ENCODE results near the gene TMEM247. TPM values are rescaled to one million over a fixed set of nuclear protein-coding genes. Genes with fewer than 3 reads are reported as not detected.

Gene TMEM247
- not detected in 2 replicates for total RNA-seq (2013; cell fraction: nucleolus; rRNA removed)
- not detected in 2 replicates for total RNA-seq (2014; rRNA removed)
- not detected in 2 replicates for total RNA-seq (2014; rRNA removed; fragmentation: Illumina TruSeq; extraction: Trizol)
- not detected in 2 replicates for total RNA-seq (2021)
- not detected for polyA plus RNA-seq (2011; ENCODE audit: low read depth)
- polyA plus RNA-seq (2011; rRNA removed): not detected in 2 replicates
- not detected in 2 replicates for polyA plus RNA-seq (2011; cell fraction: cytosol; rRNA removed)
- polyA plus RNA-seq (2011; cell fraction: nucleus; rRNA removed): not detected in 2 replicates
- polyA plus RNA-seq (2012): not detected in 2 replicates
- not detected in 2 replicates for polyA plus RNA-seq (2014; fragmentation: Illumina TruSeq; extraction: Trizol)
- polyA plus RNA-seq (2014; fragmentation: Nextera tagmentation; extraction: Ambion mirVana): not detected
- polyA plus RNA-seq (2014; rRNA removed): not detected in 2 replicates
- polyA plus RNA-seq (2016; fragmentation: Nextera tagmentation; extraction: Ambion mirVana): not detected
- not detected in 2 replicates for polyA minus RNA-seq (2011; rRNA and poly(A)+ RNA removed)
- polyA minus RNA-seq (2011; cell fraction: cytosol; rRNA and poly(A)+ RNA removed): not detected in 2 replicates
- polyA minus RNA-seq (2011; cell fraction: nucleus; rRNA and poly(A)+ RNA removed): not detected in 2 replicates
- Bru-seq, nascent RNA: not detected
- not detected for BruChase-seq, experiment 1, labeled RNA remaining after a 6-hour chase
- BruChase-seq, experiment 2, labeled RNA remaining after a 2-hour chase: not detected
- long read RNA-seq, experiment 1: 0 reads
- long read RNA-seq, experiment 2: 0 reads

DNA sequence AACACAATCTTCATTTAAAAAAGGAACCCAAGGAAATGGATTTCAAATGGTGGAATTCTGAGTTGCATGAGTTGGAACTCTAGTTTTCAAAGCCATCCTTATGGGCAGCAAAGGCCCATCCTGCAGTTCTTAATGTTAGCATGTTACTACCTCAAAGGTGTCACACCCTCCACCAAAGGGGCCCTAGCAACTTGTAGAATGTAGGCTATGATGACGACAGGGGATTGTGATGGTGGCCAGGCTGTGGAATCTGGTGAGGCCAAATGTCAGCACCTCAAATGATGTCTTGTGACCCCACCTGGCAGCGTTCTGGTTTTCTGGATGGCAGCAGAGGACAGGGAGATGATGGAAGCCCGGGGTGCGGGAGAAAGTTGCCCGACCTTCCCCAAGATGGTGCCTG is at the start of gene TMEM247:
Gene TMEM247 (plus strand): TSS at position 301 of the 400 bp plus-strand sequence.
- Histone ChIP-seq H3K27ac (ENCODE audit: control insufficient read depth, insufficient read depth) (no peak within 1 kb of the TSS), H3K27me3 (replicated peaks in 1 of 2; ENCODE audit: control insufficient read depth in 2 of 2, insufficient read depth in 2 of 2, low read length in 1 of 2) (no peaks in the 10 kb centered on the region), H3K36me3 (ENCODE audit: control insufficient read depth in 2 of 2, insufficient read depth in 2 of 2, low read length in 1 of 2) (no peaks in the 10 kb centered on the region), H3K9ac (ENCODE audit: control insufficient read depth, insufficient read depth, low read length) (no peak within 1 kb of the TSS), H3K9me3 (replicated peaks; ENCODE audit: control insufficient read depth, insufficient read depth, low read length) (no peaks in the 10 kb centered on the region; the same call in 2 of the 3 replicates), H3K79me2 (ENCODE audit: control insufficient read depth, insufficient read depth, low read length) (no peaks in the 10 kb centered on the region), H3K4me2 (ENCODE audit: control insufficient read depth, insufficient read depth) (no peak within 1 kb of the TSS), H3K4me1 (ENCODE audit: control insufficient read depth, insufficient read depth, low read length) (peaks cover 15% of the 10 kb centered on the region), H3K4me3 (no peak within 1 kb of the TSS), H4K20me1 (ENCODE audit: control insufficient read depth, insufficient read depth) (no peaks in the 10 kb centered on the region), H2AFZ (ENCODE audit: control insufficient read depth, low read depth, low read length) (no peak within 1 kb of the TSS)
- TF ChIP-seq RAD21 (IDR thresholded peaks at IDR 0.05; ENCODE audit: insufficient read depth, low read depth, low read length): no peak
- no peak for TF ChIP-seq TCF7 (IDR thresholded peaks at IDR 0.05; ENCODE audit: borderline replicate concordance)
- TF ChIP-seq ZNF622 (IDR thresholded peaks at IDR 0.05): no peak
- no peak for TF ChIP-seq CHD1 (IDR thresholded peaks at IDR 0.05; ENCODE audit: low read depth, low read length)
- no peak for TF ChIP-seq ZNF384 (IDR thresholded peaks at IDR 0.05; ENCODE audit: borderline replicate concordance, low read depth, low read length)
- TF ChIP-seq CREB1 (IDR thresholded peaks at IDR 0.05; ENCODE audit: low read depth): no peak
- no peak for TF ChIP-seq TCF12 (IDR thresholded peaks at IDR 0.05; ENCODE audit: low read depth, low read length)
- TF ChIP-seq USF1 (IDR thresholded peaks at IDR 0.05; ENCODE audit: borderline replicate concordance, extremely low read length, insufficient read depth, low read depth, low read length): no peak
- no peak for TF ChIP-seq CEBPB (IDR thresholded peaks at IDR 0.05; ENCODE audit: borderline replicate concordance in 1 of 2, low read depth in 2 of 2, low read length in 2 of 2)
- TF ChIP-seq NR2C2 (IDR thresholded peaks at IDR 0.05; ENCODE audit: borderline replicate concordance, control insufficient read depth, insufficient read length, low read depth): no peak
- no peak for TF ChIP-seq TBL1XR1 (IDR thresholded peaks at IDR 0.05; ENCODE audit: low read depth, low read length)
- TF ChIP-seq STAT1 (conservative IDR thresholded peaks at IDR 0.05): no peak
- BruUV-seq (replicated peaks): no TSS peak
- no peak for DNase-seq (ENCODE audit: low read depth, low spot score)
- RAD21 ChIA-PET (ENCODE audit: unreplicated experiment): no interaction called here
- intact Hi-C loops (cut with micrococcal nuclease; ENCODE audit: unreplicated experiment) (no loop called here), in situ Hi-C loops (cut with MboI) (no loop called here)
- no peak for ATAC-seq
- SMC1A ChIA-PET (ENCODE audit: uncharacterized antibody, unreplicated experiment): no interaction called here
- CTCF ChIA-PET: interaction anchor here (0.6 to 3.2 kb wide), 2 partner anchors 11 to 860 kb away, joined by 3 to 9 read pairs; no protein-coding TSS in a partner anchor
- 52% methylated on average over 5 of the region's 5 CpGs for WGBS (ENCODE audit: insufficient coverage, insufficient replicate concordance, low lambda C conversion rate, missing lambda C conversion rate)
- FAIRE-seq: no peak
- POLR2A ChIA-PET: no interaction called here

Data from GM12878 (cell line).